NCI-H526 (cell line): ENCODE data around the gene MBD4.
A peak's percentile ranks its signal among the peaks of the same experiment; 100 is the strongest.
"Not testable (repeated sequence)": the region's sequence is repeated elsewhere in the genome, so short reads cannot be mapped to it uniquely, and the experiment has no call there.

Source experiments
- DNase-seq, 2 experiments: peaks; one replicate each; lab custom pipeline; 2025; lab: John Stamatoyannopoulos, UW

Gene MBD4

GRCh38 chr3:129409541-129409940, 30.2 kb downstream of the MBD4 start:
- DNase-seq = no peak

- DNase-seq = no peak
Measured at GRCh38 chr3:129404610-129405009, 35.1 kb downstream of the MBD4 start.

- DNase-seq = no peak
Measured at GRCh38 chr3:129404130-129404529, 35.6 kb downstream of the MBD4 start.

GRCh38 chr3:129403450-129403849, 36.3 kb downstream of the MBD4 start:
- no peak for DNase-seq

- DNase-seq = no peak
Measured at GRCh38 chr3:129402616-129403015, 37.1 kb downstream of the MBD4 start.

- DNase-seq = no peak
Measured at GRCh38 chr3:129402210-129402609, 37.5 kb downstream of the MBD4 start.

GRCh38 chr3:129399895-129400357, 39.8 kb downstream of the MBD4 start:
- no peak for DNase-seq

GRCh38 chr3:129399145-129399894, 40.4 kb downstream of the MBD4 start:
- peak; percentile 97 to 98 for DNase-seq

- DNase-seq = peak in 1 of 2 experiments; percentile 23
Measured at GRCh38 chr3:129398803-129399144, 41.0 kb downstream of the MBD4 start.

GRCh38 chr3:129393760-129394564, 45.8 kb downstream of the MBD4 start:
- DNase-seq = not testable (repeated sequence)

- no peak for DNase-seq
Measured at GRCh38 chr3:129393271-129393670, 46.5 kb downstream of the MBD4 start.

- DNase-seq = not testable (repeated sequence)
Measured at GRCh38 chr3:129392106-129392887, 47.5 kb downstream of the MBD4 start.

- DNase-seq = not testable (repeated sequence)
Measured at GRCh38 chr3:129391583-129391982, 48.2 kb downstream of the MBD4 start.

- DNase-seq = no peak
Measured at GRCh38 chr3:129389572-129389937, 50.2 kb downstream of the MBD4 start.

GRCh38 chr3:129388791-129389571, 50.8 kb downstream of the MBD4 start:
- DNase-seq = peak; percentile 42 to 69

- DNase-seq = no peak
Measured at GRCh38 chr3:129387487-129387886, 52.3 kb downstream of the MBD4 start.

- DNase-seq = peak; percentile 35 to 76
Measured at GRCh38 chr3:129386984-129387383, 52.8 kb downstream of the MBD4 start.

- DNase-seq = not testable (repeated sequence)
Measured at GRCh38 chr3:129385507-129385906, 54.2 kb downstream of the MBD4 start.

GRCh38 chr3:129384594-129385323, 55.0 kb downstream of the MBD4 start:
- DNase-seq = no peak

- not testable (repeated sequence) for DNase-seq
Measured at GRCh38 chr3:129384103-129384502, 55.6 kb downstream of the MBD4 start.

- DNase-seq = peak; percentile 71 to 89
Measured at GRCh38 chr3:129383292-129383860, 56.4 kb downstream of the MBD4 start.
